IMR-90 (cell line): ENCODE measurements around the gene ANLN. TPM values are rescaled to one million over a fixed set of nuclear protein-coding genes. Genes with fewer than 3 reads are reported as not detected.

Experiments used
- ATAC-seq: fragments of 200-7000 bp; cut with Tn5 transposase; 2 replicates; pipeline ENCODE4 v1.9.1; 2020; ENCODE audit warnings: low read depth, mild to moderate bottlenecking, moderate library complexity
- BruUV-seq: library from RNA; stranded (reverse); fragments of 400-500 nt; replicated peaks from 2 replicates; lab custom pipeline; 2021; lab: Mats Ljungman, UMichigan
- CTCF ChIA-PET: fragments of 300-600 bp; formaldehyde crosslinking; extraction: SDS; loops from one replicate; lab custom pipeline; 2021; ENCODE audit warnings: antibody characterized with exemption; lab: Yijun Ruan, JAX
- POLR2A ChIA-PET: fragments of 300-600 bp; sonication (Branson Sonifier 250); formaldehyde crosslinking; loops from one replicate; lab custom pipeline; 2022; ENCODE audit warnings: antibody characterized with exemption; ENCODE audit not compliant: unreplicated experiment; lab: Charles Lee
- DNase-seq: peaks from one replicate; pipeline ENCODE4 v3.0.0; 2013
- H2AFZ ChIP-seq: replicated peaks from 2 replicates; pipeline ENCODE3; 2013; ENCODE audit warnings: low read length, mild to moderate bottlenecking; ENCODE audit not compliant: poor library complexity
- H2AK5ac ChIP-seq: 2 replicates; pipeline ENCODE4 v1.6.1; 2013; ENCODE audit warnings: low read depth, low read length, inconsistent platforms
- H2AK9ac ChIP-seq: replicated peaks from 2 replicates; pipeline ENCODE3; 2013; ENCODE audit warnings: mild to moderate bottlenecking, low read depth, low read length, moderate library complexity; ENCODE audit not compliant: poor library complexity
- H2BK120ac ChIP-seq: 2 replicates; pipeline ENCODE4 v1.6.1; 2013; ENCODE audit warnings: low read depth, low read length, inconsistent platforms
- H2BK15ac ChIP-seq: 3 replicates; pipeline ENCODE4 v1.6.1; 2013; ENCODE audit warnings: low read depth, low read length, inconsistent platforms
- H2BK20ac ChIP-seq: 2 replicates; pipeline ENCODE4 v1.6.1; 2013; ENCODE audit warnings: low read depth, mild to moderate bottlenecking, inconsistent platforms, low read length, moderate library complexity
- H2BK5ac ChIP-seq: 2 replicates; pipeline ENCODE4 v1.6.1; 2013; ENCODE audit warnings: mild to moderate bottlenecking, low read depth, low read length, inconsistent platforms; ENCODE audit not compliant: poor library complexity, severe bottlenecking
- H3K14ac ChIP-seq: replicated peaks from 2 replicates; pipeline ENCODE4 v1.6.1; 2013; ENCODE audit warnings: low read depth, low read length, inconsistent platforms
- H3K18ac ChIP-seq: 2 replicates; pipeline ENCODE4 v1.6.1; 2013; ENCODE audit warnings: low read depth, low read length, control low read depth
- H3K23ac ChIP-seq: 2 replicates; pipeline ENCODE4 v1.6.1; 2013; ENCODE audit warnings: low read depth, low read length, inconsistent platforms
- H3K27ac ChIP-seq: 2 replicates; pipeline ENCODE4 v1.5.1; 2013; ENCODE audit warnings: mild to moderate bottlenecking, control low read depth, low read length; ENCODE audit not compliant: insufficient read depth
- H3K27me3 ChIP-seq: 2 replicates; pipeline ENCODE4 v1.6.1; 2013; ENCODE audit warnings: low read length; ENCODE audit not compliant: control insufficient read depth, insufficient read depth
- H3K36me3 ChIP-seq: 2 replicates; pipeline ENCODE4 v1.6.1; 2013; ENCODE audit warnings: low read length, mixed read lengths; ENCODE audit not compliant: control insufficient read depth, insufficient read depth
- H3K4ac ChIP-seq: 2 replicates; pipeline ENCODE4 v1.6.1; 2013; ENCODE audit warnings: low read depth, low read length, inconsistent platforms
- H3K4me1 ChIP-seq: 2 replicates; pipeline ENCODE4 v1.6.1; 2013; ENCODE audit warnings: low read length, mixed read lengths; ENCODE audit not compliant: control insufficient read depth, insufficient read depth
- H3K4me2 ChIP-seq: 2 replicates; pipeline ENCODE4 v1.6.1; 2013; ENCODE audit warnings: low read depth, mild to moderate bottlenecking, control low read depth, low read length, moderate library complexity
- H3K4me3 ChIP-seq: 2 replicates; pipeline ENCODE4 v1.5.1; 2013; ENCODE audit warnings: low read depth, mild to moderate bottlenecking, control low read depth, low read length, moderate library complexity; ENCODE audit not compliant: insufficient read depth
- H3K56ac ChIP-seq: 2 replicates; pipeline ENCODE4 v1.6.1; 2013; ENCODE audit warnings: low read length, inconsistent platforms; ENCODE audit not compliant: insufficient read depth; ENCODE audit errors: extremely low read depth
- H3K79me1 ChIP-seq, 2 experiments: 2 replicates each; pipeline ENCODE4 v1.6.1; 2013; ENCODE audit warnings: low read length in 2 of 2, inconsistent platforms in 1 of 2, low read depth in 1 of 2
- H3K9ac ChIP-seq: 2 replicates; pipeline ENCODE4 v1.6.1; 2013; ENCODE audit warnings: low read depth, low read length, control low read depth
- H3K9me1 ChIP-seq: 2 replicates; pipeline ENCODE4 v1.6.1; 2013; ENCODE audit warnings: low read length, inconsistent platforms; ENCODE audit not compliant: insufficient read depth
- H3K9me3 ChIP-seq: 2 replicates; pipeline ENCODE4 v1.6.1; 2013; ENCODE audit warnings: low read length; ENCODE audit not compliant: control insufficient read depth, insufficient read depth
- H4K20me1 ChIP-seq: 2 replicates; pipeline ENCODE4 v1.6.1; 2013; ENCODE audit warnings: low read length, inconsistent platforms; ENCODE audit not compliant: insufficient read depth
- H4K5ac ChIP-seq: 2 replicates; pipeline ENCODE4 v1.6.1; 2013; ENCODE audit warnings: mild to moderate bottlenecking, low read depth, low read length, control low read depth
- H4K8ac ChIP-seq, 2 experiments: 2 replicates each; pipeline ENCODE4 v1.6.1; 2013; ENCODE audit warnings: low read depth in 2 of 2, low read length in 2 of 2, control low read depth in 1 of 2, inconsistent platforms in 1 of 2
- H4K91ac ChIP-seq: 2 replicates; pipeline ENCODE4 v1.6.1; 2013; ENCODE audit warnings: low read depth, low read length, inconsistent platforms; ENCODE audit not compliant: insufficient read depth
- CEBPB ChIP-seq: IDR thresholded peaks from 2 replicates; pipeline ENCODE4 v1.6.1; 2012; ENCODE audit warnings: low read depth, low read length, improper control_type of control experiment
- ELK1 ChIP-seq: fragments of 150-350 bp; IDR thresholded peaks from 2 replicates; pipeline ENCODE4 v1.6.1; 2016; ENCODE audit warnings: low read depth, mild to moderate bottlenecking, low read length, moderate library complexity, borderline replicate concordance
- RCOR1 ChIP-seq: IDR thresholded peaks from 2 replicates; pipeline ENCODE4 v1.6.1; 2012; ENCODE audit warnings: mild to moderate bottlenecking, low read length, improper control_type of control experiment; ENCODE audit not compliant: insufficient replicate concordance
- SMC3 ChIP-seq: fragments of 150-350 bp; IDR thresholded peaks from 2 replicates; pipeline ENCODE4 v1.6.1; 2016; ENCODE audit warnings: low read depth, mild to moderate bottlenecking, antibody characterized with exemption, low read length, moderate library complexity
- WGBS, 2 experiments: methylation state at CpG; one replicate each; pipeline versions ENCODE4 v1.1.5 to v1.1.7; 2013; ENCODE audit warnings: missing lambda C conversion rate in 2 of 2; ENCODE audit not compliant: insufficient read length in 1 of 2; ENCODE audit errors: extremely low coverage in 2 of 2; 5-methylcytosine and 5-hydroxymethylcytosine counted together
- dilution Hi-C: fragments of 300-500 bp; cut with HindIII; formaldehyde crosslinking; loops from one replicate; pipeline ENCODE4 v1.14.3; 2018; ENCODE audit warnings: low sequenced_read_pairs; ENCODE audit not compliant: unreplicated experiment
- in situ Hi-C: fragments of 300-500 bp; cut with MboI; formaldehyde crosslinking; loops from 3 replicates; pipeline ENCODE4 v1.14.3; 2019; ENCODE audit warnings: low sequenced_read_pairs, inconsistent platforms, mixed read lengths
- intact Hi-C: fragments of 100-400 bp; cut with micrococcal nuclease; formaldehyde crosslinking; loops from 2 replicates; pipeline ENCODE4 v1.10.0; 2022
- polyA plus RNA-seq, 3 experiments: library from polyadenylated mRNA; depleted of rRNA; stranded (reverse); fragments of >200 nt; gene quantifications; 2 replicates each; pipeline ENCODE4 v1.2.3, GENCODE V29; 2012; ENCODE audit warnings: low replicate concordance in 1 of 3
- total RNA-seq: library from RNA; depleted of rRNA; stranded (reverse); fragments of >200 nt; gene quantifications from 2 replicates; pipeline ENCODE4 v1.2.3, GENCODE V29; 2012

The ANLN gene
- total and polyA plus RNA-seq, 2 of the 4 experiments (the other 2 are of a cell fraction) = 60.5 to 276 TPM

DNA sequence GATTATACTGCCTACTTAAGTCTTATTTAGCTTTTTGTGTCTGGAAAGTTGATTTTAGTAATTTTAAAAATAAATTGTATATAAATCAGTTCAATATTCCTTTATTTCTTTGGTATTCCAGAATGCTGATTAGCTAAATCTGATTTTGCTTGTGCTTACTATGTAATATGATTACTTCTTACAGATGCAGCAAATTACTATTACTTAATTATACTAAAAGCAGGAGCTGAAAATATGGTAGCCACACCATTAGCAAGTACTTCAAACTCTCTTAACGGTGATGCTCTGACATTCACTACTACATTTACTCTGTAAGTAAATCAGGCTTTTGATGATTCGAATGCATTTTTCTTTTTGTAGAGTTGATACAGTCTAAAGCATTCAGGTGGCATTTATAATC, 34.0 kb downstream of the ANLN start:
- no peak overlapping the region for H3K4me2 ChIP-seq
- WGBS, 2 experiments = no CpG with 5 or more reads among the region's 2 CpGs
- no peak overlapping the region for H3K18ac ChIP-seq
- H2BK15ac ChIP-seq = no peak overlapping the region
- H3K27ac ChIP-seq = no peak overlapping the region
- no peak overlapping the region for H3K23ac ChIP-seq
- peaks cover 4% of the 10 kb centered on the region; the same call in 1 of the 2 replicates for H3K36me3 ChIP-seq
- no peak overlapping the region for H4K91ac ChIP-seq
- H2BK5ac ChIP-seq = no peak overlapping the region
- H3K4me1 ChIP-seq = no peaks in the 10 kb centered on the region
- in situ Hi-C loops = no loop called here
- H3K4me3 ChIP-seq = no peak overlapping the region
- ATAC-seq (no peak), DNase-seq (no peak)
- no peaks in the 10 kb centered on the region for H3K9me1 ChIP-seq
- no peaks in the 10 kb centered on the region for H3K9me3 ChIP-seq
- CTCF ChIA-PET = no interaction called here
- intact Hi-C loops = no loop called here
- no peak overlapping the region for H3K56ac ChIP-seq
- H3K4ac ChIP-seq = no peak overlapping the region
- H2AFZ ChIP-seq = no peak overlapping the region
- no peak overlapping the region for H4K5ac ChIP-seq
- no peak overlapping the region; a peak in 1 of 4 replicates for H4K8ac ChIP-seq
- no peak overlapping the region for H2BK120ac ChIP-seq
- TF ChIP-seq SMC3 = no peak
- TF ChIP-seq RCOR1 = no peak
- TF ChIP-seq CEBPB = no peak
- no peak for TF ChIP-seq ELK1
- H3K79me1 ChIP-seq = peaks cover 8 to 29% of the 10 kb centered on the region in 2 experiments
- H2BK20ac ChIP-seq = no peak overlapping the region
- no peaks in the 10 kb centered on the region for H3K27me3 ChIP-seq
- no TSS peak for BruUV-seq
- H3K14ac ChIP-seq = no peak overlapping the region
- dilution Hi-C loops = no loop called here
- H3K9ac ChIP-seq = no peak overlapping the region
- H4K20me1 ChIP-seq = no peaks in the 10 kb centered on the region
- no peak overlapping the region for H2AK9ac ChIP-seq
- no peak overlapping the region for H2AK5ac ChIP-seq
- POLR2A ChIA-PET = no interaction called here
